MM.1S (cell line): ENCODE measurements around the gene CYP4F3.
"Not testable (repeated sequence)": the region's sequence is repeated elsewhere in the genome, so short reads cannot be mapped to it uniquely, and the experiment has no call there.

ENCODE experiments used
- DNase-seq: peaks from one replicate; pipeline ENCODE4 v3.0.0-alpha.2; 2015
- H2AFZ ChIP-seq: fragments of 300-600 bp; sonication (generic); 2 replicates; pipeline ENCODE4 v1.6.0; 2016; ENCODE audit warnings: antibody characterized with exemption, low read length
- H3F3A ChIP-seq: fragments of 300-600 bp; sonication (generic); 2 replicates; pipeline ENCODE4 v1.6.1; 2016; ENCODE audit warnings: mild to moderate bottlenecking, antibody characterized with exemption, low read length, moderate library complexity, mixed read lengths; ENCODE audit not compliant: insufficient read depth
- H3K27ac ChIP-seq: fragments of 300-600 bp; sonication (generic); 2 replicates; pipeline ENCODE4 v1.5.1; 2016; ENCODE audit warnings: mild to moderate bottlenecking, low read length
- H3K27me3 ChIP-seq: fragments of 300-600 bp; sonication (generic); replicated peaks from 2 replicates; pipeline ENCODE4 v1.6.0; 2016; ENCODE audit warnings: low read length; ENCODE audit not compliant: insufficient read depth
- H3K36me3 ChIP-seq: fragments of 300-600 bp; sonication (generic); replicated peaks from 2 replicates; pipeline ENCODE4 v1.6.1; 2016; ENCODE audit warnings: mild to moderate bottlenecking, low read length, mixed read lengths; ENCODE audit not compliant: insufficient read depth
- H3K4me1 ChIP-seq: fragments of 300-600 bp; sonication (generic); 2 replicates; pipeline ENCODE4 v1.6.1; 2016; ENCODE audit warnings: low read length, mixed read lengths
- H3K4me2 ChIP-seq: fragments of 300-600 bp; sonication (generic); 2 replicates; pipeline ENCODE4 v1.6.0; 2016; ENCODE audit warnings: low read depth, low read length
- H3K4me3 ChIP-seq: fragments of 300-600 bp; sonication (generic); 2 replicates; pipeline ENCODE4 v1.5.1; 2016; ENCODE audit warnings: low read length, mixed read lengths
- H3K79me2 ChIP-seq: fragments of 300-600 bp; sonication (generic); 2 replicates; pipeline ENCODE4 v1.6.1; 2016; ENCODE audit warnings: mixed run types, low read length, mixed read lengths
- H3K9ac ChIP-seq: fragments of 300-600 bp; sonication (generic); 2 replicates; pipeline ENCODE4 v1.6.1; 2016; ENCODE audit warnings: low read length, mixed read lengths
- H3K9me2 ChIP-seq: fragments of 300-600 bp; sonication (generic); replicated peaks from 2 replicates; pipeline ENCODE4 v1.6.1; 2016; ENCODE audit warnings: mild to moderate bottlenecking, low read length, mixed read lengths; ENCODE audit not compliant: insufficient read depth
- H3K9me3 ChIP-seq: fragments of 300-600 bp; sonication (generic); replicated peaks from 2 replicates; pipeline ENCODE4 v1.6.1; 2016; ENCODE audit warnings: mild to moderate bottlenecking, low read length, mixed read lengths; ENCODE audit not compliant: insufficient read depth
- H4K20me1 ChIP-seq: fragments of 300-600 bp; sonication (generic); 2 replicates; pipeline ENCODE4 v1.6.1; 2016; ENCODE audit warnings: mild to moderate bottlenecking, low read length, moderate library complexity, mixed read lengths; ENCODE audit not compliant: insufficient read depth
- EZH2 ChIP-seq: fragments of 300-600 bp; sonication (generic); optimal IDR thresholded peaks from 2 replicates; pipeline ENCODE3; 2017; ENCODE audit warnings: low read depth, mild to moderate bottlenecking, antibody characterized with exemption, low read length, mixed read lengths
- EZH2phosphoT487 ChIP-seq: fragments of 300-600 bp; sonication (generic); IDR thresholded peaks from 2 replicates; pipeline ENCODE4 v1.6.1; 2018; ENCODE audit warnings: antibody characterized with exemption, low read length
- TF ChIP-seq, protein P1 (sequence below): fragments of 300-600 bp; sonication (generic); IDR thresholded peaks from 2 replicates; pipeline ENCODE4 v1.5.1; 2016; ENCODE audit warnings: antibody characterized with exemption, low read length, mixed read lengths

The CYP4F3 gene

DNA sequence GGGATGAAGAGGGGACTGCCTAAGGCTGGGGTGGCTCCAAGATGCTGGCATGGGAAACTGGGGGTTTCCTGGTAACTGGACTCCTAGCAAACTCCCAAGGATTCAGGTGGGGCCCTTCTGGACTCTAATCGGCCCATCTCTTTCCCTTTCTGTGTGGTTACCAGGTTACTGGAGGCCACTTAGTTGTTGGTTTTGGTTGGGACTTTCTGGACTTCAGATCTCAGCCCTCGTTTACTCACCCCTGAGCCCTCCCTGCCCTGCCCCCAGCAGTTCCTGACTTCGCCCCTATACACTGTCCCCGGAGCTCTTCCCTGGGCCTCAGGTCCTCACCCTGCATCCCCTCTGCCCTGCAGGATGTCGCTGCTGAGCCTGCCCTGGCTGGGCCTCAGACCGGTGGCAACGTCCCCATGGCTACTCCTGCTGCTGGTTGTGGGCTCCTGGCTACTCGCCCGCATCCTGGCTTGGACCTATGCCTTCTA lies 32.5 kb downstream of the CYP4F3 start:
- Histone ChIP-seq H3K4me3 (no peak overlapping the region), H3F3A (no peaks in the 10 kb centered on the region), H3K4me2 (no peak overlapping the region), H3K79me2 (no peaks in the 10 kb centered on the region), H3K4me1 (no peaks in the 10 kb centered on the region), H3K36me3 (no peaks in the 10 kb centered on the region), H2AFZ (no peak overlapping the region), H3K9me2 (no peaks in the 10 kb centered on the region), H3K9me3 (no peaks in the 10 kb centered on the region), H4K20me1 (no peaks in the 10 kb centered on the region), H3K27ac (no peak overlapping the region), H3K9ac (no peak overlapping the region), H3K27me3 (peaks cover 10% of the 10 kb centered on the region; the same call in 1 of the 2 replicates)
- TF ChIP-seq, protein P1, sequence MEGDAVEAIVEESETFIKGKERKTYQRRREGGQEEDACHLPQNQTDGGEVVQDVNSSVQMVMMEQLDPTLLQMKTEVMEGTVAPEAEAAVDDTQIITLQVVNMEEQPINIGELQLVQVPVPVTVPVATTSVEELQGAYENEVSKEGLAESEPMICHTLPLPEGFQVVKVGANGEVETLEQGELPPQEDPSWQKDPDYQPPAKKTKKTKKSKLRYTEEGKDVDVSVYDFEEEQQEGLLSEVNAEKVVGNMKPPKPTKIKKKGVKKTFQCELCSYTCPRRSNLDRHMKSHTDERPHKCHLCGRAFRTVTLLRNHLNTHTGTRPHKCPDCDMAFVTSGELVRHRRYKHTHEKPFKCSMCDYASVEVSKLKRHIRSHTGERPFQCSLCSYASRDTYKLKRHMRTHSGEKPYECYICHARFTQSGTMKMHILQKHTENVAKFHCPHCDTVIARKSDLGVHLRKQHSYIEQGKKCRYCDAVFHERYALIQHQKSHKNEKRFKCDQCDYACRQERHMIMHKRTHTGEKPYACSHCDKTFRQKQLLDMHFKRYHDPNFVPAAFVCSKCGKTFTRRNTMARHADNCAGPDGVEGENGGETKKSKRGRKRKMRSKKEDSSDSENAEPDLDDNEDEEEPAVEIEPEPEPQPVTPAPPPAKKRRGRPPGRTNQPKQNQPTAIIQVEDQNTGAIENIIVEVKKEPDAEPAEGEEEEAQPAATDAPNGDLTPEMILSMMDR: no peak
- TF ChIP-seq EZH2: no peak
- no peak for DNase-seq

DNA sequence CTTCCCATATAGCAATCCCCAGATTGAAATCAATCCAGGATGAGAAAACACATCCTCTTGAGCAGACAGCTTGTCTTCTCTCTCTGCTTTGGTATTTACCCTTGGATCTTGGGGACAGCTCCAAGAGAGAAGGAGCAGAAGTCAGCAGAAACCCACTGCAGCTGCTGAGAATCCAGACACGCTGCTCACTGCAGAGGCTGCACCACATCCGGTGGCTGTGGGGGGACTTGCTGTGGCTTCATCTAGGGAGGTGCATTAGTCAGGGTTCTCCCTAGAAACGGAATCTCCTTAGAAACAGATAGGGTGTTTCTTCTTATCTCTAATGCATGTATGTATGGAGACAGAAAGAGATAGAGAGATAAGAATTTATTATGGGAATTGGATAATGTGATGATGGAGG lies 34.9 kb downstream of the CYP4F3 start:
- H3K4me3 ChIP-seq: no peak overlapping the region
- H3F3A ChIP-seq: no peaks in the 10 kb centered on the region
- H3K36me3 ChIP-seq: no peaks in the 10 kb centered on the region
- no peaks in the 10 kb centered on the region for H3K4me1 ChIP-seq
- no peak overlapping the region for H2AFZ ChIP-seq
- H3K4me2 ChIP-seq: no peak overlapping the region
- H3K9me2 ChIP-seq: no peaks in the 10 kb centered on the region
- DNase-seq: no peak
- H3K9ac ChIP-seq: no peak overlapping the region
- H3K27me3 ChIP-seq: peaks cover 2% of the 10 kb centered on the region; the same call in 1 of the 2 replicates
- TF ChIP-seq, protein P1: no peak
- no peak for TF ChIP-seq EZH2phosphoT487
- TF ChIP-seq EZH2: no peak
- no peak overlapping the region for H3K27ac ChIP-seq
- no peaks in the 10 kb centered on the region for H4K20me1 ChIP-seq
- no peaks in the 10 kb centered on the region for H3K9me3 ChIP-seq
- H3K79me2 ChIP-seq: no peaks in the 10 kb centered on the region

DNA sequence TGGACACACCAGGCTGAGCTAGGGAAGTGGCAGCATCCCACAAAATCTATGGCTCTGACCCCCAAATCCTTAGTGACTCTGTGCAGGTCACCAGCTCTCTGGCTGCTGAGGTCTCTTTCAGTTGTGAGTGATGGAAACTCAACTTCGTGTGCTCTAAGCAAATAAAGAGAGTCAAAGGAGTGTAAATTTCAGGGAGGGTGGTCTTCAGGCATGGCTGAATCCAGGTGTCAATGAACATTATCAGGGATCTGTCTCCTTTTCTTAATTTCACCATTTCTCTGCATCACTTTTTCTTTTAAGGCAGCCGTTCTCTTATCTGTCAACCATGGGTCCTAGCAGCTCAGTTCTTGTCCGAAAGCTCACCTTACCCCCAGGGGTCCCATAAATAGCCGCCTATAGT lies 38.4 kb downstream of the CYP4F3 start:
- DNase-seq: no peak
- TF ChIP-seq EZH2: no peak
- TF ChIP-seq EZH2phosphoT487: no peak
- TF ChIP-seq, protein P1: no peak

DNA sequence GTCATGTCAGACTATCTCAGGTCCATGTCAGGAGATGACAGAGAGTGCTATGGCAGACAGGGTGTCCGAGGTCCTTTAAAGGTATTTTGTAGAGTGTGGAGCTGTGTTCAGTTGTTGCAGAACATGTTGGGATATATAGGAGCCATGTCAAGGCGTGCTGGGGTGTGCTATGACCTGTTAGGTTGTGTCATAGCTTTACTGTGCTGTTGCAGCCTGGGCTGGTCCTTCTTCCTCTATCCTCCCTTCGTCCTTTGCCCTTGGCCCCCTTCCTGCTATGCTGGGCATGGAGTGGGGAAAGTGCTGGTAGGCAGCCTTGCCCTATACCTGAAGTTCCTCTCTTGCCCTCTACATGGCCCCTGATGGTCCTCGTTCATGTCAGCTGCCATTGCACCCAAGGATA lies 39.2 kb downstream of the CYP4F3 start:
- not testable (repeated sequence) for H4K20me1 ChIP-seq, H3K9me3 ChIP-seq, H3K36me3 ChIP-seq, H3K4me3 ChIP-seq, H3K79me2 ChIP-seq, H2AFZ ChIP-seq, H3K9ac ChIP-seq, H3K27ac ChIP-seq, H3K4me1 ChIP-seq, H3K4me2 ChIP-seq, H3F3A ChIP-seq, H3K9me2 ChIP-seq, DNase-seq, H3K27me3 ChIP-seq

More for the DNA sequence above, 38.4 kb downstream of the CYP4F3 start:
- Histone ChIP-seq H3K27me3 (peaks cover 3% of the 10 kb centered on the region; the same call in 1 of the 2 replicates), H3K79me2 (no peaks in the 10 kb centered on the region), H3K36me3 (no peaks in the 10 kb centered on the region), H3K9ac (no peak overlapping the region), H3K4me2 (no peak overlapping the region), H3F3A (no peaks in the 10 kb centered on the region), H3K27ac (no peak overlapping the region), H3K4me3 (no peak overlapping the region), H2AFZ (no peak overlapping the region), H3K9me2 (no peaks in the 10 kb centered on the region), H4K20me1 (no peaks in the 10 kb centered on the region), H3K9me3 (no peaks in the 10 kb centered on the region), H3K4me1 (no peaks in the 10 kb centered on the region)
